ENCODE data around the gene MALAT1. TPM values are rescaled to one million over a fixed set of nuclear protein-coding genes. Genes with fewer than 3 reads are reported as not detected.

The MALAT1 gene
- total RNA-seq, 4 donors from 2014 or later: 10,683 to 28,425 (median 19,356) TPM

GRCh38 chr11:65524741-65525545 lies 26.1 kb downstream of the MALAT1 start, which contains the start of gene SCYL1:
SCYL1 (plus strand) TSS chr11:65525083; CDS start chr11:65525154, 71 bp downstream.
- peak within 1 kb of the TSS; percentile 80 to 100 (median 100) for H3K4me3 ChIP-seq
- H3K4me1 ChIP-seq: peaks cover 0 to 27% (median 20%) of the 10 kb centered on the region in 4 donors
- H3K27ac ChIP-seq: peak within 1 kb of the TSS; percentile 89 to 93 (median 92)
- DNase-seq: peak; percentile 81 to 92 (median 91)
- no peaks in the 10 kb centered on the region for H3K9me3 ChIP-seq
- H3K36me3 ChIP-seq: peaks cover 0 to 32% (median 0%) of the 10 kb centered on the region in 3 donors
- TF ChIP-seq POLR2A (IDR thresholded peaks at IDR 0.05) (peak in 1 of 2 donors; percentile 61), CTCF (IDR thresholded peaks at IDR 0.05) (no peak)
- no peaks in the 10 kb centered on the region for H3K27me3 ChIP-seq

DNA sequence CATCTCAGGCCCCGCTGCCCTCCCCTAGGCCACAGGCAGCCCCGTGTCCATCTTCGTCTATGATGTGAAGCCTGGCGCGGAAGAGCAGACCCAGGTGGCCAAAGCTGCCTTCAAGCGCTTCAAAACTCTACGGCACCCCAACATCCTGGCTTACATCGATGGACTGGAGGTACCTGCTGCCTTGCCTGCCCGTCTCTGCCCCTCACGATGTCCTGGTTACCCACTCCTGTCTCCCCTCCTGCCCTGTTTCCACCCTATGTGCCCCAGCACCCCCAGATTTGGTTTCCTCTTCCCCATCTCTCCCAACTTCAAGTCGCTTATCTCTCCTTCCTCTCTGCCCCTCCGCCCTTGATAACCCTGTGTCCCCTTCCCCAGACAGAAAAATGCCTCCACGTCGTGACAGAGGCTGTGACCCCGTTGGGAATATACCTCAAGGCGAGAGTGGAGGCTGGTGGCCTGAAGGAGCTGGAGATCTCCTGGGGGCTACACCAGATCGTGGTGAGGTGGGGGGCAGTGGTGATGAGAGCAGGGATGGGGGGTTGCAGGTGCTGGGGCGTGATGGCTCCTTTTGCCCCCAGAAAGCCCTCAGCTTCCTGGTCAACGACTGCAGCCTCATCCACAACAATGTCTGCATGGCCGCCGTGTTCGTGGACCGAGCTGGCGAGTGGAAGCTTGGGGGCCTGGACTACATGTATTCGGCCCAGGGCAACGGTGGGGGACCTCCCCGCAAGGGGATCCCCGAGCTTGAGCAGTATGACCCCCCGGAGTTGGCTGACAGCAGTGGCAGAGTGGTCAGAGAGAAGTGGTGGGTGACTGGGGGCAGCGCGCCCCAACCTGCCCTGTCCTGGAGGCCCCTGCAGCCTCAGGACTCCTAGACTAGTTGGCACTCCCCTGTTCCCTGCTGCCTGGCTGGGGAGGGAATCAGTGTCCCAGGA lies 27.0 kb downstream of the MALAT1 start:
- Histone ChIP-seq H3K36me3 (peaks cover 0 to 41% (median 0%) of the 10 kb centered on the region in 3 donors), H3K4me3 (peak overlapping the region; percentile 80 to 100 (median 100)), H3K27ac (peak overlapping the region; percentile 89 to 93 (median 92)), H3K27me3 (no peaks in the 10 kb centered on the region), H3K4me1 (peaks cover 0 to 27% (median 20%) of the 10 kb centered on the region in 4 donors), H3K9me3 (no peaks in the 10 kb centered on the region)
- no peak for TF ChIP-seq POLR2A (IDR thresholded peaks at IDR 0.05)
- TF ChIP-seq CTCF (IDR thresholded peaks at IDR 0.05): no peak
- DNase-seq: peak in 1 of 3 donors; percentile 39

DNA sequence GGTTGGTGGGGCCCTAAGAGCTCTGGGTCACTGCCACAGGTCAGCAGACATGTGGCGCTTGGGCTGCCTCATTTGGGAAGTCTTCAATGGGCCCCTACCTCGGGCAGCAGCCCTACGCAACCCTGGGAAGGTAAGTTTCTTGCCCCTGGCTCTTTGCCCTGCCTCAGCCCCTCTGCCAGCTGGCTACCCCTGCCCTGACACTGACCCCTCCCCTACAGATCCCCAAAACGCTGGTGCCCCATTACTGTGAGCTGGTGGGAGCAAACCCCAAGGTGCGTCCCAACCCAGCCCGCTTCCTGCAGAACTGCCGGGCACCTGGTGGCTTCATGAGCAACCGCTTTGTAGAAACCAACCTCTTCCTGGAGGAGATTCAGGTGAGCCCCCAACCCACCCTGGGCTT lies 27.9 kb downstream of the MALAT1 start:
- H3K27ac ChIP-seq: no peak overlapping the region
- no peak overlapping the region for H3K4me3 ChIP-seq
- H3K9me3 ChIP-seq: no peaks in the 10 kb centered on the region
- H3K27me3 ChIP-seq: no peaks in the 10 kb centered on the region
- no peak for TF ChIP-seq POLR2A (IDR thresholded peaks at IDR 0.05)
- TF ChIP-seq CTCF (IDR thresholded peaks at IDR 0.05): no peak
- H3K4me1 ChIP-seq: peaks cover 0 to 27% (median 20%) of the 10 kb centered on the region in 4 donors
- peak in 1 of 3 donors; percentile 42 for DNase-seq
- peaks cover 0 to 50% (median 0%) of the 10 kb centered on the region in 3 donors for H3K36me3 ChIP-seq

DNA sequence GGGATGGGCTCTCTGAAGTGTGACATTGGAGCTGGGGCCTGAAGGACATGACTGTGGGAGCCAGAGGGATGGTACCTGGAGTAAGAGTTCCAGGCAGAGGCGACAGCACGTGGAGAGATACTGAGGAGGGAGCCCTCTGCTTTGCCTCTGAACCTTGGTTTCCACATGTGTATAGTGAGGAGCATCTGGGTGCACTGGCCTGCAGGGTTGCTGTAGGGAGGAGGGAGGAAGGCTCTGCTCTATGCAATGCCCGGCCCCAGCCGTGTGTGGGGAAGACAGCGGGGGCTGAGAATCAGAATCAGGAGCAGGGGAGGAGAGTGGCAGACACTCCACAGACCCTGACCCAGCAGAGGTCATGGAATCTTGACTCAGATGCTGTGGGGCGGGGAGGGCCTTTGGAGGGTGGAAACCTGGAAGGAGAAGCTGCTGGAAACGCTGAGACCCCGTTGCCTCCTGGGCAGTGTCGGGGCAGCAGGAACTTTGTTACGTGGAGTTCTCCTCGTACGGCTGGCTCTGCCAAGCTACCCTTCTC lies 30.0 kb downstream of the MALAT1 start:
- TF ChIP-seq POLR2A (IDR thresholded peaks at IDR 0.05): no peak
- no peak for TF ChIP-seq CTCF (IDR thresholded peaks at IDR 0.05)

More for the DNA sequence above, 30.0 kb downstream of the MALAT1 start:
- Histone ChIP-seq H3K36me3 (peaks cover 0 to 71% (median 0%) of the 10 kb centered on the region in 3 donors), H3K4me1 (peaks cover 0 to 24% (median 19%) of the 10 kb centered on the region in 4 donors), H3K4me3 (no peak overlapping the region), H3K27me3 (no peaks in the 10 kb centered on the region), H3K9me3 (no peaks in the 10 kb centered on the region), H3K27ac (no peak overlapping the region)
- no peak for DNase-seq
